Sigmoid colon (tissue), 7 donors: ENCODE results near the gene RABGAP1L. TPM values are rescaled to one million over a fixed set of nuclear protein-coding genes. Genes with fewer than 3 reads are reported as not detected.

Experiments used
- DNase-seq: peaks from one replicate; pipeline ENCODE4 v3.0.0-alpha.2; 2019
- H3K27ac ChIP-seq, 4 donors: fragments of 200-600 bp; sonication (generic); one replicate each; pipeline ENCODE4 v1.5.1; 2016 to 2019; ENCODE audit warnings: mild to moderate bottlenecking in 1 of 4
- H3K27me3 ChIP-seq, 3 donors: fragments of 200-600 bp; sonication (generic); one replicate each; pipeline ENCODE4 v1.5.1; 2019; ENCODE audit warnings: mild to moderate bottlenecking in 1 of 3
- H3K36me3 ChIP-seq, 4 donors: fragments of 200-600 bp; sonication (generic); one replicate each; pipeline ENCODE4 v1.5.1; 2016 to 2019
- H3K4me1 ChIP-seq, 4 donors: fragments of 200-600 bp; sonication (generic); one replicate each; pipeline ENCODE4 v1.5.1; 2017 to 2019
- H3K4me3 ChIP-seq, 4 donors: fragments of 200-600 bp; sonication (generic); one replicate each; pipeline ENCODE4 v1.5.1; 2017 to 2019; ENCODE audit warnings: mild to moderate bottlenecking in 2 of 4, moderate library complexity in 1 of 4
- H3K9me3 ChIP-seq, 4 donors: fragments of 200-600 bp in 3 of 4; sonication (generic) in 3 of 4; one replicate each; pipeline versions ENCODE4 v1.5.1 to v1.6.1; 2013 to 2019
- CTCF ChIP-seq, 4 experiments: fragments of 450-650 bp in 3 of 4; fragments of 200-600 bp in 1 of 4; IDR thresholded peaks; one replicate each; pipeline ENCODE4 v1.5.1; 2016 to 2019; ENCODE audit warnings: antibody characterized with exemption in 4 of 4, mild to moderate bottlenecking in 3 of 4, moderate library complexity in 2 of 4
- EP300 ChIP-seq, 4 donors: sonication (generic); formaldehyde crosslinking; IDR thresholded peaks; one replicate each; pipeline ENCODE4 v1.6.1; 2017; ENCODE audit warnings: antibody characterized with exemption in 4 of 4
- POLR2A ChIP-seq, 2 donors: fragments of 450-650 bp; IDR thresholded peaks; one replicate each; pipeline ENCODE4 v1.6.1; 2016; ENCODE audit warnings: antibody characterized with exemption in 2 of 2, mild to moderate bottlenecking in 2 of 2, moderate library complexity in 2 of 2
- POLR2AphosphoS5 ChIP-seq, 4 donors: sonication (generic); formaldehyde crosslinking; IDR thresholded peaks; one replicate each; pipeline ENCODE4 v1.6.1; 2017; ENCODE audit warnings: antibody characterized with exemption in 4 of 4
- WGBS, 2 donors: extraction: QIAGEN DNeasy Blood & Tissue Kit; methylation state at CpG; one replicate each; pipeline ENCODE4 v1.1.7; 2013; 5-methylcytosine and 5-hydroxymethylcytosine counted together
- intact Hi-C: fragments of 100-400 bp; cut with DNase I; formaldehyde crosslinking; loops from one replicate; pipeline ENCODE4 v1.15.1; 2023
- polyA plus RNA-seq, 3 donors: library from polyadenylated mRNA; stranded (reverse); fragments of 200-250 nt; gene quantifications; one replicate each; pipeline ENCODE4 v1.2.3, GENCODE V29; 2013
- total RNA-seq, 4 donors: library from RNA; depleted of rRNA; stranded (reverse); fragments of >200 nt; gene quantifications; one replicate each; pipeline ENCODE4 v1.1.0, GENCODE V29; 2016
- donor health status: healthy with polysubstance abuse.
- donor health status: Bipolar disorder and iron deficiency.
- donor health status: healthy.

RABGAP1L gene
- total and polyA plus RNA-seq, 7 donors: 25.2 to 42.9 (median 35.4) TPM

- no peak for DNase-seq
- H3K27ac ChIP-seq: no peak overlapping the region
- TF ChIP-seq EP300 (IDR thresholded peaks at IDR 0.05): no peak
- TF ChIP-seq POLR2AphosphoS5 (IDR thresholded peaks at IDR 0.05): no peak
- TF ChIP-seq CTCF (IDR thresholded peaks at IDR 0.05): no peak
- TF ChIP-seq POLR2A (IDR thresholded peaks at IDR 0.05): no peak
- H3K27me3 ChIP-seq: no peaks in the 10 kb centered on the region
- intact Hi-C loops: no loop called here
- 7 to 12% methylated on average over 6 of the region's 6 CpGs for WGBS, 2 donors
- no peak overlapping the region for H3K4me3 ChIP-seq
- H3K9me3 ChIP-seq: no peaks in the 10 kb centered on the region
- peaks cover 0 to 10% (median 0%) of the 10 kb centered on the region in 4 donors for H3K4me1 ChIP-seq
- H3K36me3 ChIP-seq: no peaks in the 10 kb centered on the region
Measured at GRCh38 chr1:174938281-174939007, 779.1 kb downstream of the RABGAP1L start.

DNA sequence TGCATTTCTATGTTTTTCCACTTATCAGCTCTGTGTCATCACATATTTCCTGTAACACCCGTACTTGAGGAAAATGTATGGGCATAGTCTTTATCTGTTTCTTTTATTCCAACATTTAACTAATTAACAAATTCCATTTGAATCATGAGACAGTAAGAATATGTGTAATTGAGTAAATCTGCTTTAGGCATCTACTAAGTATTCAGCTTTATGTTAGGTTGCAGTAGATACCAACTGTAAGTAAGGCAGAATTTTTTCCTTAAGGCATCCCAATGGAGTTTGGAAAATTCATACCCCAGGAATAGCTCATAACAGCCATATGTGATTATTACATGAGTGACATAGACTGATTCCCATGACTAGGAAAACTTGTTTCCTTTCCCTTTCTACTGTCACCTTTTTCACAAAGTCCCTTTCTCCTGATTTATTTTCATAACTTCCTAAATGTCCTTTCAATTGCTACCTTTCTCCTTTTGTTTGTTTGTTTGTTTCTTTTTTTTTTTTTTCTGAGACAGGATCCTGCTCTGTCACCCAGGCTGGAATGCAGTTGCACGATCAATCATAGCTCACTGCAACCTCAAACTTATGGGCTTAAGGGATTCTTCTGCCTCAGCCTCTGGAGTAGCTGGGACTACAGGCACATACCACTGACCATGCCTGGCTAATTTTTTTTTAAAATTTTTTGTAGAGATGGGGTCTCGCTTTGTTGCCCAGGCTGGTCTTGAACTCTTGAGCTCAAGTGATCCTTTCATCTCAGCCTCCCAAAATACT lies 780.6 kb downstream of the RABGAP1L start:
- H3K36me3 ChIP-seq: no peaks in the 10 kb centered on the region
- intact Hi-C loops: no loop called here
- H3K4me1 ChIP-seq: peaks cover 0 to 10% (median 0%) of the 10 kb centered on the region in 4 donors
- no peaks in the 10 kb centered on the region for H3K9me3 ChIP-seq
- DNase-seq: no peak
- H3K27ac ChIP-seq: no peak overlapping the region
- no peak overlapping the region for H3K4me3 ChIP-seq
- H3K27me3 ChIP-seq: no peaks in the 10 kb centered on the region
- TF ChIP-seq POLR2AphosphoS5 (IDR thresholded peaks at IDR 0.05) (no peak), POLR2A (IDR thresholded peaks at IDR 0.05) (no peak), EP300 (IDR thresholded peaks at IDR 0.05) (no peak), CTCF (IDR thresholded peaks at IDR 0.05) (no peak)
- 94% methylated on average over 3 of the region's 3 CpGs for WGBS, 2 donors

DNA sequence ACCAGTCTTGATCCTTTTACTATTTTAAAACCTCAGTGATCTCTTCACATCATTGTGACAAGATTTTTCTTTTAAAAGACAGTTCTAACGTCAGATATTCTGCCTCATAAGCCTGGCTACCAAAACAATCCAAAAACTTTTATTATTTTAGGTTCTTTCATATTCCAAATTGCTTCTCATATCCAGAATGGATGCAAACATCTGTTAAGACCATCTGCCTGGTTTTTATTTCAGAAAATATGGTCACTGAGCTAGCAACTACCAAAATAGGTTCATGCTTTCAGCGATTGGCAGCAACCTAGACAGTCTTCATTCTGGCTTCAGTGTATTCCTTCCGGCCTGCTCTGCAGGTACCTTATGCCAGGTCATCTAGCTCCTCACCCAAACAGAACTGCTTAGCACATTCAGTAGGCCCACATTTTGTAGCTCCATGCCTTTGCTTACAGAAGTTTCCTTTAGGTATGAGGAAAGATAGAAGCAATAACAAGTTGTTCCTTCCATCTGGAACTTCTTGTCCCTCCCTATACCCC lies 781.4 kb downstream of the RABGAP1L start:
- Histone ChIP-seq H3K9me3 (no peaks in the 10 kb centered on the region), H3K27ac (no peak overlapping the region), H3K4me1 (peaks cover 0 to 14% (median under 1%) of the 10 kb centered on the region in 4 donors), H3K4me3 (no peak overlapping the region), H3K27me3 (no peaks in the 10 kb centered on the region), H3K36me3 (no peaks in the 10 kb centered on the region)
- TF ChIP-seq CTCF (IDR thresholded peaks at IDR 0.05): no peak
- TF ChIP-seq POLR2A (IDR thresholded peaks at IDR 0.05): no peak
- TF ChIP-seq POLR2AphosphoS5 (IDR thresholded peaks at IDR 0.05): no peak
- no peak for TF ChIP-seq EP300 (IDR thresholded peaks at IDR 0.05)
- no peak for DNase-seq
- intact Hi-C loops: no loop called here
- WGBS, 2 donors: 94 to 97% methylated on average over 3 of the region's 3 CpGs

- intact Hi-C loops: no loop called here
- no peak overlapping the region for H3K27ac ChIP-seq
- no peaks in the 10 kb centered on the region for H3K9me3 ChIP-seq
- no peak overlapping the region for H3K4me3 ChIP-seq
- no peak for TF ChIP-seq EP300 (IDR thresholded peaks at IDR 0.05)
- no peak for TF ChIP-seq POLR2A (IDR thresholded peaks at IDR 0.05)
- no peaks in the 10 kb centered on the region for H3K36me3 ChIP-seq
- DNase-seq: peak; percentile 70
- no peaks in the 10 kb centered on the region for H3K27me3 ChIP-seq
- H3K4me1 ChIP-seq: peaks cover 0 to 16% (median 3%) of the 10 kb centered on the region in 4 donors
- 65 to 68% methylated on average over 2 of the region's 2 CpGs for WGBS, 2 donors
Measured at GRCh38 chr1:174942547-174943255, 783.4 kb downstream of the RABGAP1L start.
